Bronchial epithelial cell (primary cell): ENCODE results near the gene ABTB2. TPM values are rescaled to one million over a fixed set of nuclear protein-coding genes. Genes with fewer than 3 reads are reported as not detected.

Experiments used
- DNase-seq: peaks from one replicate; pipeline ENCODE4 v3.0.0-alpha.2; 2010; ENCODE audit warnings: low read depth
- FAIRE-seq: peaks from 2 replicates; lab custom pipeline; 2011; peaks lifted over from hg19 to GRCh38; lab: Jason Lieb, UNC
- H3K27me3 ChIP-seq: 2 replicates; pipeline ENCODE4 v1.5.1; 2011; ENCODE audit warnings: low read length; ENCODE audit not compliant: control insufficient read depth, insufficient read depth
- H3K36me3 ChIP-seq: 2 replicates; pipeline ENCODE4 v1.5.1; 2011; ENCODE audit warnings: low read length; ENCODE audit not compliant: control insufficient read depth, insufficient read depth
- H3K4me3 ChIP-seq: 2 replicates; pipeline ENCODE4 v1.5.1; 2011; ENCODE audit warnings: mild to moderate bottlenecking, low read depth, low read length, control low read depth
- CTCF ChIP-seq: IDR thresholded peaks from 2 replicates; pipeline ENCODE4 v1.5.1; 2011; ENCODE audit warnings: mild to moderate bottlenecking, moderate library complexity, low read length, control low read depth, inconsistent platforms; ENCODE audit not compliant: insufficient read depth, severe bottlenecking
- total RNA-seq: library from RNA; depleted of rRNA; stranded (reverse); fragments of >200 nt; gene quantifications from 2 replicates; pipeline ENCODE4 v1.2.1, GENCODE V29; 2014

The ABTB2 gene
- total RNA-seq, 1 donor from 2014 or later: 0.53 TPM

DNA sequence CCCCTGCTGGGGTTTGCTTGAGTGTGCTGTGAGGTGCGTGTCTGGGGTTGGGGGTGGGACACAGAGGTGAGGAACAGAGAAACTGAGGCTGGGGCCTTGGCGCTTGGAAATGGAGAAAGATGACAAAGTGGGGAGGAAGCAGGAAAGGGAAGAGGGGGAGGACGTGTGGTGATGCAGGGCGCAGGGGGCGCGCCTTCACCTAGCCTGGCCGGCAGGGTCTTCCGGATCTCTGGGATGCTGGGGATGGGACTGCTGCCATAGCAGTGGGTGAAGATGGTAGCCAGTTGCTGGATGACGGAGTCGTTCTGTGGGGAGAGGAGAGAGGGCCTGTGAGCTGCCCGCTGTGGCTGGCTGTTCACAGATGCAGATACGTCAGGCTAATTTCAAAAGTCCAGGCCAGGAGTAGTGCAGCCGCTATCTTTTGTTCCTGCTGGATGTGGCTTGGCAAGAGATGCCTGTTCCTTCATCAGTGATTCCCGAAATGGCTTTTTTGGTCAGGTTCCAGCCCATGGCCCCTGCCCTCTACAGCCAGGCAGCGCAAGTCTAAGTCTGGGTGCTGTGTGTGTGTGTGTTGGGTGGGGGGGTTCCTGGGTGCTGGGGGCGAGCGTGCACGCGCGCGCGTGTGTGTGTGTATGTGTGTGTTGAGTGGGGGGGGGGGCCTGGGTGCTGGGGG, 197.6 kb downstream of the ABTB2 start:
- DNase-seq (no peak), FAIRE-seq (no peak)
- no peak for TF ChIP-seq CTCF
- peaks cover 4% of the 10 kb centered on the region for H3K36me3 ChIP-seq
- H3K4me3 ChIP-seq: no peak overlapping the region
- H3K27me3 ChIP-seq: no peaks in the 10 kb centered on the region

GRCh38 chr11:34158661-34159060, 199.1 kb downstream of the ABTB2 start:
- Histone ChIP-seq H3K4me3 (no peak overlapping the region), H3K27me3 (no peaks in the 10 kb centered on the region), H3K36me3 (peaks cover 4% of the 10 kb centered on the region)
- TF ChIP-seq CTCF: no peak
- no peak for FAIRE-seq
- no peak for DNase-seq

- Histone ChIP-seq H3K4me3 (no peak overlapping the region), H3K36me3 (peaks cover 4% of the 10 kb centered on the region), H3K27me3 (no peaks in the 10 kb centered on the region)
- DNase-seq: no peak
- FAIRE-seq: no peak
- no peak for TF ChIP-seq CTCF
These were observed 200.6 kb downstream of the ABTB2 start for GRCh38 chr11:34157163-34157562.

DNA sequence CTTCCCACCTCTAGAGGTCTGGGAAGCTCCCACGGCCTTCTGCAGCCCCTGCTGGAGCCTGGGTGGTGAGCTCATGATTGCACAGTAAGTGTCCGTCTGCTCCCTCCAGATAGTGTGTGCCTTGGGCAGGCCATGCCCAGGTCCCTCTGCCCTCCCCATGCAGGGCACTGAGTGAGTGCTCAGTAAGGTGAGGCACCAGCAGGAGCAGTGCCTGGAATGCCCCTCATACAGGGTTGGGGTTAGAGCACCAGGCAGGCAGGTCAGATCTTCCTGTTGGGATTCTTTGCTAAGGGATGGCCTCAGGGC, 202.1 kb downstream of the ABTB2 start:
- peaks cover 4% of the 10 kb centered on the region for H3K36me3 ChIP-seq
- no peaks in the 10 kb centered on the region for H3K27me3 ChIP-seq
- FAIRE-seq (no peak), DNase-seq (no peak)
- H3K4me3 ChIP-seq: no peak overlapping the region
- TF ChIP-seq CTCF: no peak

GRCh38 chr11:34155057-34155756, 202.6 kb downstream of the ABTB2 start:
- TF ChIP-seq CTCF: no peak
- Histone ChIP-seq H3K36me3 (peaks cover 3% of the 10 kb centered on the region), H3K4me3 (no peak overlapping the region), H3K27me3 (no peaks in the 10 kb centered on the region)
- FAIRE-seq: no peak
- DNase-seq: no peak
